Stimulated activated CD8-positive, alpha-beta memory T cell treated with anti-CD3 and anti-CD28 coated beads, Interleukin-12 subunit alpha, Interleukin-12 subunit beta, amount 100 ng/mL, for 24 hours (primary cell): Measurements from ENCODE around the gene PNPO.
"Not testable (repeated sequence)": the region's sequence is repeated elsewhere in the genome, so short reads cannot be mapped to it uniquely, and the experiment has no call there.

Source experiments
- DNase-seq: peaks from one replicate; pipeline ENCODE4 v3.0.0-alpha.2; 2020; ENCODE audit errors: extremely low read depth

The PNPO gene

DNA sequence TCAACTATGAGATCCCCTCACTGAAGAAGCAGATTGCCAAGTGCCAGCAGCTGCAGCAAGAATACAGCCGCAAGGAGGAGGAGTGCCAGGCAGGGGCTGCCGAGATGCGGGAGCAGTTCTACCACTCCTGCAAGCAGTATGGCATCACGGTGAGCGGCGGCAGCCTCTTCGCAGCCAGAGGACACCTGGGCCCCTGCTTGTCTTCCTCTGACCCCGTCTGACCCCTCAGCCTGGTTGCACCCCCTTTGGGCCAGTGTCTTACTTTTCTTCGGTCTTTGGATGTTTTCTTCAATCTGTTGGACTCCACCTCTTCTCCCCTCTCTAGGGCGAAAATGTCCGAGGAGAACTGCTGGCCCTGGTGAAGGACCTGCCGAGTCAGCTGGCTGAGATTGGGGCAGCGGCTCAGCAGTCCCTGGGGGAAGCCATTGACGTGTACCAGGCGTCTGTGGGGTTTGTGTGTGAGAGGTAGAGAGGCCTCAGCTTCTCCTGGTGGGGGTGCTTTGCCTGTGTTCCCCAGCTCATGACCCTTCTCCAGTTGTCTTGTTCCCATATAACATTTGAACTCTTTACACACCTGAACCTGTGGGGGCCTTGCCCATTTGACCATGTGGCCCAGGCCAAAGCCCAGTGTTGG, 33.9 kb downstream of the PNPO start:
- no peak for DNase-seq

DNA sequence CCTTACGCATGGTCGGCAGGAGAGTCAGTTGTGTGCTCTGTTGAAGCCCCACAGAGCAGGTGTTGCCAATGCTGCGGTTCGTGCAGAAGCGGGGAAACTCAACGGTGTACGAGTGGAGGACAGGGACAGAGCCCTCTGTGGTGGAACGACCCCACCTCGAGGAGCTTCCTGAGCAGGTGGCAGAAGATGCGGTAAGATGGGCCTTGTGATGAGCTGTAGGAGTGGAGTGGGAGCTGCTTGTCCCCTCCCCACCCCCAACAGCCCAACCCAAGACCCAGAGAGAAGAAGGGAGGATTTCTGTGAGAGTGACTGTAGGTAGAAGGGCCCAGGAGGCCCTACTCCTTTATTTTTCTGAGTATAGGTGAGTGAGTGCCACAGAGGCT, 34.4 kb downstream of the PNPO start:
- no peak for DNase-seq

DNA sequence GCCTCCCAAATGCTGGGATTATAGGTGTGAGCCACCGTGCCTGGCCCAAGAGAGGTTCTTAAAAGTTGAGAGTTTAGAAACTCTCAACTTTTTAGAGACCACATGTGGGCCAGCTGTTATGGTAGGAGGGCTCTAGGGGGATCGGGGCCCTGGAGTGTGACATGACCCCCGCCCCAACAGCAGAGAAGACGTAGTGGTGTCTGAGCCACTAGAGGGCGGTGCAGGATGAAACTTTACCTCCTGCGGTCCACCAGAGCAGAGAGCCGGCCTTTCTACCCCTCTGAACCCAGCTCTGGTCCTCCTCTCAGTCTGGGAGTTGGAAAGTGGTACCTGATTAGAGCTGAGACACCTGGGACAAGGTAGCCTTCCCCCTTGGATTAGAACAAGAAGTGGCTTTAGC, 37.0 kb downstream of the PNPO start:
- no peak for DNase-seq

GRCh38 chr17:47980541-47980940, 39.2 kb downstream of the PNPO start:
- no peak for DNase-seq

- no peak for DNase-seq
Measured at GRCh38 chr17:47981462-47981861, 40.1 kb downstream of the PNPO start.

DNA sequence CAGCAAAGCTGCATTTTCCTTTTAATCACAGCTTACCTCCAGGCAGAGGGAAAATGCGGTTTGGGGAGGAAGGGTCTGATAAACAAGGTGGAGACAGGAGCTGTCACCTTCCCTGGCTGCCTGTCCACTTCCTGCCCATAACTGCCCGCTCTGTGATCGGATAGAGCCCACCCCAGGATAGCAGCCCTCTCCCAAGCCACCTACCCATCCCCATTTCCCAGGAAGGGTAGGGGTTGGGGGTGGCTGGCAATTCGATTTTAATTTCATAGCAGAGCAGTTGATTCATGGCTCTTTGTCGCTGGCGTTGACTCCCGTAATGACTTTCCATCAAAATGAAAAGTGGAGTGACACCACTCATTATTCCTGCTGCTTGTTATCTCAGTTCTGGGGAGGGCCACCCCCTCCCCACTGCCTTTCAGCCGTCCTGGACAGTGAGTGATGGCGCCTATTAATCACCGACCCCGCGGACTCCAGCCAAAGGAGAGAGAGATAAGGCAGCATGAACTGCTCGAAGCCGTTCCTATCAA, 40.8 kb downstream of the PNPO start:
- DNase-seq, result no peak

GRCh38 chr17:47982645-47983390, 41.4 kb downstream of the PNPO start:
- DNase-seq, result no peak

DNA sequence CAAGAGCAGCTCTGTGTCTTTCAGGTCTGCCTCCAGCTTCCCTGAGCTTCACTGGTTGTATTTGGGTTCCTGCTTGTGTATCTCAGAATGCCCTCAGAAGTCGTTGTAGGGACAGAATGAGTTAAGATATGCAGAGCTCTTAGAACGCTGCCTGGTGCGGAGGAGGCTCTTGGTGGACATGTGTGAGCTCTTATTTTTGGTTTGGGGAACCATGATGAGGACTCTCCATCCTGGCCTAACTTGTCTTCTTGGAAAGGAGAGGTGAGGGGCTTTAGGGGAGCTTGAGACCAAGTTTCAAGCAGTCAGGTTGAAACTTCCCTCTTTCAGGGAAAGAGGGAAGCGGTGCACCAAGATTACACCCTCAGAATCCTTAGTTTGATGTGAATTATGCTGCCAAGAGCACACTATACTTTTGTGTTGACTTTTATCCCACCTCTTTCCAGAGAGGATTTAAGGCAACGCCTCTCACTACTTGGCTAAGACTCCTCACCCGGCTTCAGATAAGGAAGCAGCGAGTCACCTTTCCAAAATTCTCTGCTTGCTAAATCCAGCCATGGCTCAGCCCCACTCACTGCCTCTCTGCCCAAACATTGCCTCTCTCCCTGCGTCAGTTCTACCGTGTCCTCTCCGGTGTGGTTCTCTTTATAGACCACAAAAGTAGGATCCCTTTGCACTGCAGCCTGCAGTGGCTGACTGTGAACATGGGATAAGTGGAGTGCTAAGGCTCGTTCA, 42.3 kb downstream of the PNPO start:
- no peak for DNase-seq

DNA sequence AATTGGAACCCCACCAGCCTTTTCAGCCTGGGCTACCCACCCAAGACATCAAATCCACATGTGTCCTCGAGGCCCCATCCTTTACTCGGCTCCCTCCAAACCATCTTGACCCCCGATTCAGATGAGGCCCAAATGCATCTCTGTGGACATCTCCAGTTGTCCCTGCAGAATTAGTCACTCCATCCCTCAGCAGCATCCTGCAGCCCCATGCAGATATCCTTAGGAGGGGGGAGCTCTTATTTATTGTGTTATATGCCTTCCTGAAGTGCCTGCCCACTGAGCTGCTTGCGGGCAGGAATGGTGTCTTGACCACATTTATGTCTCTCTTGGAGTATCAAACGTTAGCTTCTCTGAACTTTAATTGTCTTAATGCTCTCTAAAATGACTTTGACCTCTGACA, 45.1 kb downstream of the PNPO start:
- no peak for DNase-seq

GRCh38 chr17:47987240-47987835, 46.0 kb downstream of the PNPO start:
- no peak for DNase-seq

DNA sequence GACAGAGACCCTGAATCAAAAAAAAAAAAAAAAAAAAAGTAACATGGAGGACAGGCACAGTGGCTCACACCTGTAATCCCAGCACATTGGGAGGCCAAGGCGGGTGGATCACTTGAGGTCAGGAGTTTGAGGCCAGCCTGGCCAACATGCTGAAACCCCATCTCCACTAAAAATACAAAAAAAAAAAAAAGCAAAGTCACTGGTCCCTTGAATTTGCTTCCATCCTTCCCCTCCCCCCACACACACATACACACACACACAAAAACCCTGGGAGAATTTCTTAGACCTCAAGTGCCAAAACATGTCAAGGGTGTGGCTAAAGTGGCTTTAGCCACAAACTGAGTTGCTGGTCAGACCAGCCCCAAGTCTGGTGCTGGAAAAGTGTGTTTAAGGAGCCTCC, 47.1 kb downstream of the PNPO start:
- DNase-seq, result not testable (repeated sequence)

DNA sequence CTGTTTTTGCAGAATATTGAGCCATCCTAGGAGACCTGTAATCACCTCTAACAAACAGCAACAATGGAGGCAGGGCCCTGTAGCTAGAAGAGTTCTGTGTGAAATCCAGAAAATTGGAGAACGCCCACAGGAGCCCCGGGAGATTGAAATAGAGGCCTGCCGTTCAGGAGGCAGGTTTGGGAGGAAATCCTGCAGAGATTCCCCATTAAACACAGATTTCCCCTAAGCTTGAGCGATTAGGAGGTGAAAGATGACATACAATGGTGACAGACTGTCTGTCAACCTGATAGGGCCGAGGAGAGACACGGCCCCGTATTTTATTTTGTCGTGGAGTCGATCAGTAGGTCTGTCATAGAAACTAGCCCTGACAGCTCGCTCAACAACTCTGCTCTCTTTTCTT, 47.8 kb downstream of the PNPO start:
- no peak for DNase-seq

- DNase-seq, result no peak
Measured at GRCh38 chr17:47989700-47990099, 48.3 kb downstream of the PNPO start.

- DNase-seq, result no peak
Measured at GRCh38 chr17:47990962-47991731, 49.8 kb downstream of the PNPO start.

GRCh38 chr17:47992216-47992615, 50.8 kb downstream of the PNPO start:
- DNase-seq, result no peak

GRCh38 chr17:47993031-47993564, 51.7 kb downstream of the PNPO start:
- no peak for DNase-seq

GRCh38 chr17:47993964-47994363, 52.6 kb downstream of the PNPO start:
- no peak for DNase-seq

DNA sequence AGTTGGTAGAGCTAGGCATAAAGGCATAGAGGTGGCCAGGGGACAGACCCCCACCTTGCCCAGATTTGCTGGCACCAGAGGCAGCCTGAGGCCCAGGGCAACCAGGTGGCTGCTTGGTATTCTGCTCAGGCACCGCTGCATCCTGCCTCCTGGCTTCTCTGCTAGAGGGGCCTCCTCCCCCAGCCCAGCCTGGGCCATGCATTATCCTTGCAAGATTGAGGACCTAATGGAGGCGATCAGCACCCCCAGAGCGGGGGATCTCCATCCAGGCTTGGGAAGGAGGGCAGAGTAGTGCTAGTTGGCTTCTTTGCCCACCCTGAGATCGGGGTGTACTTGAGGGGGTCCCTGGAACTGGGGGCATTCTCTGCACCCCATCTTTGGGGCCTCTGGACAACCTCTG, 53.4 kb downstream of the PNPO start:
- no peak for DNase-seq

DNA sequence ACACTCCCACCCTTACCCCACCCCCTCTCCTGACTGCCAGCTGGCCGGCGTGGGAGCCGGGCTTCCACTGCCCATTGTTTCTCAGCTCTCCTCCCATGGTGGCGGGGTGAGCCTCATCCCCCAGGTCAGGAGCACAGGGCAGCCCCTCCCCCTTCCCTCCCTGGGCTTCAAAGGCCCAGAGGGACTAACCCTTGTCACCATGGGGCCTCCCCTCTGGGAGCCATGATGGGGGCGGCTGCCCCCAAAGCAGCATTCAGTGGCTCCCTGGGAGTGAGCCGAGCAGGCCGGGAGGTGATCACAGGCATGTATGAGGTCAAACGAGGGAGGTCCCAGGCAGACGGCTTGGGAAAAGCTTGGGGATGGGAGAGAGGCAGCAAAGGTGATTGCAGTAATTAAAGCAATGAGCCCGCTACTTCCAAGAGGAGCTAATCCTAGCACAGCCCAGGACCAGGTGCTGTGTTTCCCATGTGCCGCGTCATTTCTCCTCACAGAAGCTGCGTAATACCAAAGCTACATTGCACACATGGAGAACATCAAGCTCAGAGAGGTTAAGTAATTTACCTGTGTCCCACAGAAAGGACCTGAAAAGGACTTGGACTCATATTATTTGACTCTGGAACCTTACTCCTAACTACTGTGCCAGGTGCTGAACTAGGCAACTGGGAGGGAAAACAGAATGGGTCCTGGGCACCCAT, 54.0 kb downstream of the PNPO start:
- no peak for DNase-seq

DNA sequence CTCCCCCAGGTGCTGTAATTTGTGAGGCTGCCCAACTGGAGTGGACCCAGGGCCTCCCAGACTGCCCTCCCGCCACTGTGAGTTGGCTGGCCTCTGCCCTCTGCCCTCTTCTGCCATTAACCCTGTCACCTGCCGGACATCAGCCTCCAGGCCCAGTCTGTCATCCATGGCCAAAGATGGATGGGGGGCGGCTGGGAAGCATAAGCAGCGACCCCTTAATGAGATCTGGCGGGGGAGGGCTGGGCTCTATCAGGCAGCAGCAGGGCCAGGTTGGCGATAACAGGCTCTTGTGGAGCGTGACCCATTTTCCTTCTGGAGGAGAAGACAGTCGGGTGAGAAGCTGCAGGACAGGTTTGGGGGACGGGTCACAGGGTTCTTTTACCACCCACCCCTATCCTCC, 54.8 kb downstream of the PNPO start:
- no peak for DNase-seq

DNA sequence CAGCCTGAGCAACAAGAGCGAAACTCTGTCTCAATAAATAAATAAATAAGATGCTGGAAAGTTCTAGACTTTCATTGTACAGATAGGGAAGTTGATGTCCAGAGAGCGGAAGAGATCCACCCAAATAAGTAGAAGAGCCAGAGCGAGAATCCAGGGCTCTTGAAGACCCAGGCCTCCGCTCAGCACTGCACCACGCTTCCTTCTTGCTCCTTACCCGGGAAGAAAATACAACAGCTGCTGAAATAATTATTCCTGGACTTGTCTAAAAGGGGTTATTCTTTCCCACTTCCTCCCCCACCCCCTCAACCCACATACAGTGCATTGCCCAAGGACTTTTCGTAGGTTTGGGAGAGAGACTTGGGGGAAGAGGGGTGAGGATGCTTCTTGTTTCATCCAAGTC, 56.2 kb downstream of the PNPO start:
- DNase-seq, result no peak
